Ishikawa (cell line): ENCODE measurements around the gene CDH13.

ENCODE experiments used
- CEBPB ChIP-seq: IDR thresholded peaks from 2 replicates; pipeline ENCODE4 v1.6.1; 2012
- CREB1 ChIP-seq: IDR thresholded peaks from 2 replicates; pipeline ENCODE4 v1.6.1; 2012; ENCODE audit warnings: low read depth
- EGR1 ChIP-seq: IDR thresholded peaks from 2 replicates; pipeline ENCODE4 v1.6.1; 2012
- EP300 ChIP-seq: IDR thresholded peaks from 2 replicates; pipeline ENCODE4 v1.6.1; 2012; ENCODE audit warnings: borderline replicate concordance
- FOXM1 ChIP-seq: IDR thresholded peaks from 2 replicates; pipeline ENCODE4 v1.6.1; 2012; ENCODE audit warnings: low read depth, borderline replicate concordance
- NFIC ChIP-seq: IDR thresholded peaks from 2 replicates; pipeline ENCODE4 v1.6.1; 2012
- RAD21 ChIP-seq: IDR thresholded peaks from 2 replicates; pipeline ENCODE4 v1.6.1; 2012; ENCODE audit warnings: low read depth
- TAF1 ChIP-seq: IDR thresholded peaks from 2 replicates; pipeline ENCODE4 v1.6.1; 2012; ENCODE audit warnings: low read depth, mild to moderate bottlenecking
- TCF12 ChIP-seq: IDR thresholded peaks from 2 replicates; pipeline ENCODE4 v1.6.1; 2012; ENCODE audit warnings: low read depth
- TEAD4 ChIP-seq: IDR thresholded peaks from 2 replicates; pipeline ENCODE4 v1.6.1; 2012
- YY1 ChIP-seq: IDR thresholded peaks from 2 replicates; pipeline ENCODE4 v1.6.1; 2012; ENCODE audit warnings: low read depth
- ZBTB7A ChIP-seq: IDR thresholded peaks from 2 replicates; pipeline ENCODE4 v1.6.1; 2012; ENCODE audit warnings: low read depth
- TF ChIP-seq, protein P1 (sequence below): IDR thresholded peaks from 2 replicates; pipeline ENCODE4 v1.6.1; 2012; ENCODE audit warnings: low read depth, mild to moderate bottlenecking
- TF ChIP-seq, protein P2 (sequence below): IDR thresholded peaks from 2 replicates; pipeline ENCODE4 v1.6.1; 2012
- TF ChIP-seq, protein P3 (sequence below): IDR thresholded peaks from 2 replicates; pipeline ENCODE4 v1.6.1; 2012

Gene CDH13

DNA sequence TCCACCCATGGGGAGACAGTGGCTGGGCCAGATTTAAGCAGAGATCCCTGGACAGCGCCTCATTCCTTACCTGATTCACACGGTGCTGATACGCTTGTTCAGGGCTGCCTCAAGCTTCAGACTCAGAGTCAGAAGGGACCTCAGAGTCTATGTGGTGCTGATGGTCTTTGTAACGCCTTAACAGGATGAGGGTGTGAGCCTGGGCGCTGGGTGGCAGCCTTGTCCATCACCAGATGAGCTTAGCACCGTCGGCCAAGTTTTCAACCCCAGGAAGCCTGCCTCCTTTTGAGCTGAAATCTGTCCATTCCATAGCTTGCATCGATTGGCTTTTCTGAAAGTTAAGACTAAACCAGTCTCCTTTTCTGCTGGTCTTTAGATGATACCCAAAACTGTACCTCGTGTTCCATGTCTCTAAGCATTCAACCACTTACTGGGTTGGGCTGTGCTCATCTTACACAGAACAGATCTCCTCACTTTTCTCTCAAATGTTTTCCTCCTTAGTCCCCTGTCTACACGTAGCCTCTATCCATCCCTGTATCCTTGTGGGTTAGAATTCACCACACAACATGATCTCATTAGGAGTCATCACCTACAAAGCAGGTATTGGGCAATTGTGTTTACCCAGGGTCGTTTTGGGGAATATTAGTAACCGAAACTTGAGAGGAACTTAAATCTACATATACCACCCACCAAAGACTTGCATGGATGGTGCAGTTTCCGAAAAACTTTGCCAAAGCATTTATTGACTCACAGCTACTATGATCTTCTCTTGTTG lies 573.4 kb downstream of the CDH13 start:
- TF ChIP-seq NFIC = no peak
- no peak for TF ChIP-seq EGR1
- no peak for TF ChIP-seq CEBPB
- TF ChIP-seq TEAD4 = no peak
- no peak for TF ChIP-seq RAD21
- TF ChIP-seq, protein P1, sequence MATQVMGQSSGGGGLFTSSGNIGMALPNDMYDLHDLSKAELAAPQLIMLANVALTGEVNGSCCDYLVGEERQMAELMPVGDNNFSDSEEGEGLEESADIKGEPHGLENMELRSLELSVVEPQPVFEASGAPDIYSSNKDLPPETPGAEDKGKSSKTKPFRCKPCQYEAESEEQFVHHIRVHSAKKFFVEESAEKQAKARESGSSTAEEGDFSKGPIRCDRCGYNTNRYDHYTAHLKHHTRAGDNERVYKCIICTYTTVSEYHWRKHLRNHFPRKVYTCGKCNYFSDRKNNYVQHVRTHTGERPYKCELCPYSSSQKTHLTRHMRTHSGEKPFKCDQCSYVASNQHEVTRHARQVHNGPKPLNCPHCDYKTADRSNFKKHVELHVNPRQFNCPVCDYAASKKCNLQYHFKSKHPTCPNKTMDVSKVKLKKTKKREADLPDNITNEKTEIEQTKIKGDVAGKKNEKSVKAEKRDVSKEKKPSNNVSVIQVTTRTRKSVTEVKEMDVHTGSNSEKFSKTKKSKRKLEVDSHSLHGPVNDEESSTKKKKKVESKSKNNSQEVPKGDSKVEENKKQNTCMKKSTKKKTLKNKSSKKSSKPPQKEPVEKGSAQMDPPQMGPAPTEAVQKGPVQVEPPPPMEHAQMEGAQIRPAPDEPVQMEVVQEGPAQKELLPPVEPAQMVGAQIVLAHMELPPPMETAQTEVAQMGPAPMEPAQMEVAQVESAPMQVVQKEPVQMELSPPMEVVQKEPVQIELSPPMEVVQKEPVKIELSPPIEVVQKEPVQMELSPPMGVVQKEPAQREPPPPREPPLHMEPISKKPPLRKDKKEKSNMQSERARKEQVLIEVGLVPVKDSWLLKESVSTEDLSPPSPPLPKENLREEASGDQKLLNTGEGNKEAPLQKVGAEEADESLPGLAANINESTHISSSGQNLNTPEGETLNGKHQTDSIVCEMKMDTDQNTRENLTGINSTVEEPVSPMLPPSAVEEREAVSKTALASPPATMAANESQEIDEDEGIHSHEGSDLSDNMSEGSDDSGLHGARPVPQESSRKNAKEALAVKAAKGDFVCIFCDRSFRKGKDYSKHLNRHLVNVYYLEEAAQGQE = no peak
- TF ChIP-seq, protein P2, sequence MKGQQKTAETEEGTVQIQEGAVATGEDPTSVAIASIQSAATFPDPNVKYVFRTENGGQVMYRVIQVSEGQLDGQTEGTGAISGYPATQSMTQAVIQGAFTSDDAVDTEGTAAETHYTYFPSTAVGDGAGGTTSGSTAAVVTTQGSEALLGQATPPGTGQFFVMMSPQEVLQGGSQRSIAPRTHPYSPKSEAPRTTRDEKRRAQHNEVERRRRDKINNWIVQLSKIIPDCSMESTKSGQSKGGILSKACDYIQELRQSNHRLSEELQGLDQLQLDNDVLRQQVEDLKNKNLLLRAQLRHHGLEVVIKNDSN = no peak

DNA sequence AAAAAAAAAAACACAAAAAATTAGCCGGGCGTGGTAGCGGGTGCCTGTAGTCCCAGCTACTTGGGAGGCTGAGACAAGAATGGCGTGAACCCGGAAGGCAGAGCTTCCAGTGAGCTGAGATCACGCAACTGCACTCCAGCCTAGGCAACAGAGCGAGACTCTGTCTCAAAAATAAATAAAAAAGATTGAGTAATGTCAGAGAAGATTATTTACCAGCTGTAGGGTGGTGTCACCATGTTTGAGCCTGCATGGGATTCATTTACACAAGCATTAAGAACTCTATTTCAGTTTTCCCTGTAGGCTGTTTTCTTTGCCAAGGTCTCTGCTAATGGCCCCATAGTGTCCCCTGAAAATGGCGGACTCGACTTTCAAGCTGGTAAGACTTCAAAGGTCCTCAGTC lies 575.0 kb downstream of the CDH13 start:
- no peak for TF ChIP-seq TAF1
- TF ChIP-seq RAD21 = no peak
- TF ChIP-seq CEBPB = no peak
- TF ChIP-seq YY1 = no peak
- TF ChIP-seq, protein P2 = no peak
- no peak for TF ChIP-seq EP300
- TF ChIP-seq TCF12 = no peak
- TF ChIP-seq CREB1 = no peak
- no peak for TF ChIP-seq EGR1

DNA sequence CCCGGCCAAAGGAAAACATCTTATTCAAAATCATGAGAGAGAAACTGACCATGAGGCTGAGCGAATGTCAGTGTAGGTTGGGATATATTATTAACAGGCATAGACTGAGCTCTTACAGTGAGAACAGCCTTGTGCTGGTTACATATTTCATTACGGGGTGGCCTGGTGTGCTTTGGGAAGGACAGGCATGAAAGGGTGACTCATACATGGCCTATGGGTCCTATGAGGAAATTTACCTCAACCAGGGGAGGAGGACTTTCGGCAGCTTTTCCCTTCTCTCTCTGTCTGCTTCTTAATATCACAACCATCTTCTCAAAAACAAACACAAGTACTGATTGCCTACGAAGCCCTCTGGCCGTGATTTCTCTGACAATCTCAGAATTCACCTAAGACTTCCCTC lies 579.1 kb downstream of the CDH13 start:
- TF ChIP-seq, protein P2 = no peak
- TF ChIP-seq YY1 (no peak), TEAD4 (no peak), TAF1 (no peak), CEBPB (no peak), CREB1 (no peak), NFIC (no peak), FOXM1 (no peak), RAD21 (no peak), EGR1 (no peak), TCF12 (no peak), ZBTB7A (no peak), EP300 (no peak)
- TF ChIP-seq, protein P1 = no peak
- TF ChIP-seq, protein P3, sequence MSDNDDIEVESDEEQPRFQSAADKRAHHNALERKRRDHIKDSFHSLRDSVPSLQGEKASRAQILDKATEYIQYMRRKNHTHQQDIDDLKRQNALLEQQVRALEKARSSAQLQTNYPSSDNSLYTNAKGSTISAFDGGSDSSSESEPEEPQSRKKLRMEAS = no peak

DNA sequence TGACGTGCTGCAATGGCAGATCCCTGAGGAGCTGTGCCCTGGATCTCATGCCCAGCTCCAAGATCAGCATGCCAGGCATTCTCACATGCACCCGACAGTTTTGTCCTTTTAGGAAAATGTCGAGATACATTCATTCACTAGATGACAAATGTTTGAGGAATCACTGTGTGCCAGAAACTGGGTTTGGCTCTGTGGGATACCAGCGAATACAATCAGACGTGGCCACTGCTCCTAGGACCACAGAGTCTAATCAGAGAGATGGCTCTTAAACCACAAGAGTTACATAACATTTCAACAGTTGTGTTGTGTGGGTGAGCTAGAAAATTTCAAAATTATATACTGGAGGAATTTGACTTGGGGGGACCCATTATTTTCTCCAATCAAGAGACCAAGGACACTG lies 579.7 kb downstream of the CDH13 start:
- no peak for TF ChIP-seq CREB1
- TF ChIP-seq, protein P1 = no peak
- TF ChIP-seq NFIC = no peak
- TF ChIP-seq, protein P3 = no peak
- TF ChIP-seq TCF12 = no peak
- no peak for TF ChIP-seq RAD21
- no peak for TF ChIP-seq TEAD4
- TF ChIP-seq EP300 = no peak
- no peak for TF ChIP-seq YY1
- TF ChIP-seq TAF1 = no peak
- TF ChIP-seq FOXM1 = no peak
- TF ChIP-seq, protein P2 = no peak
- no peak for TF ChIP-seq EGR1
- TF ChIP-seq CEBPB = no peak
